GM19238 (cell line): ENCODE measurements around the gene CSF1.
"Not testable (repeated sequence)": the region's sequence is repeated elsewhere in the genome, so short reads cannot be mapped to it uniquely, and the experiment has no call there.

Source experiments
- DNase-seq: peaks from one replicate; pipeline ENCODE4 v3.0.0; 2011; ENCODE audit warnings: low spot score; ENCODE audit not compliant: insufficient read length

The CSF1 gene, protein sequence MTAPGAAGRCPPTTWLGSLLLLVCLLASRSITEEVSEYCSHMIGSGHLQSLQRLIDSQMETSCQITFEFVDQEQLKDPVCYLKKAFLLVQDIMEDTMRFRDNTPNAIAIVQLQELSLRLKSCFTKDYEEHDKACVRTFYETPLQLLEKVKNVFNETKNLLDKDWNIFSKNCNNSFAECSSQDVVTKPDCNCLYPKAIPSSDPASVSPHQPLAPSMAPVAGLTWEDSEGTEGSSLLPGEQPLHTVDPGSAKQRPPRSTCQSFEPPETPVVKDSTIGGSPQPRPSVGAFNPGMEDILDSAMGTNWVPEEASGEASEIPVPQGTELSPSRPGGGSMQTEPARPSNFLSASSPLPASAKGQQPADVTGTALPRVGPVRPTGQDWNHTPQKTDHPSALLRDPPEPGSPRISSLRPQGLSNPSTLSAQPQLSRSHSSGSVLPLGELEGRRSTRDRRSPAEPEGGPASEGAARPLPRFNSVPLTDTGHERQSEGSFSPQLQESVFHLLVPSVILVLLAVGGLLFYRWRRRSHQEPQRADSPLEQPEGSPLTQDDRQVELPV

GRCh38 chr1:109910123-109910962 is at the start of gene CSF1:
TSS of gene CSF1 (plus strand) at chr1:109910849. CDS start at chr1:109911024, 175 bp downstream.
- DNase-seq: peak; percentile 64

DNA sequence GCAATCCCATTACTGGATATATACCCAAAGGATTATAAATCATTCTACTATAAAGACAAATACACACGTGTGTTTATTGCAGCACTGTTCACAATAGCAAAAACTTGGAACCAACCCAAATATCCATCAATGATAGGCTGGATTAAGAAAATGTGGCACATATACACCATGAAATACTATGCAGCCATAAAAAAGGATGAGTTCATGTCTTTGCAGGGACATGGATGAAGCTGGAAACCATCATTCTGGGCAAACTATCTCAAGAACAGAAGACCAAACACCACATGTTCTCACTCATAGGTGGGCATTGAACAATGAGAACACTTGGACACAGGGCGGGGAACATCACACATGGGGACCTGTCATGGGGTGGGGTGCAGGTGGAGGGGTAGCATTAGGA is 49.0 kb upstream of the CSF1 start:
- not testable (repeated sequence) for DNase-seq

DNA sequence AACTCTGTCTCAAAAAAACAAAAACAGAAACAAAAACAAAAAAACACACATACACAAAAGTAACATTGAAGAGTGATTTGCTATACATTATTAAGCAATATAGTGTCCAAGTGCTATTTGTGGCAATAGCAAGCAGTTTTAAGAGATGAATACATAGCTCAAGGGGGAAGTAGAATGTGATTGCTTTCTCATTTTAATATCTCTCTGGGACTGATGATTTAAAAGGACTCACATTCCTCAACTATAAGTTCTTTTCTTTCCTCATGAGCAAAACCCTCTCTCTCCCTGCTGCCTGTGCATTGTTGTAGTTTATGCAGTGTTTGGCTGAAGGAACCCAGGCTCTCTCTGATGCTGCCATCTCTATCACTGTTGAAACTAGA is 47.0 kb upstream of the CSF1 start:
- DNase-seq: no peak

GRCh38 chr1:109864047-109864822 is 46.4 kb upstream of the CSF1 start:
- no peak for DNase-seq

DNA sequence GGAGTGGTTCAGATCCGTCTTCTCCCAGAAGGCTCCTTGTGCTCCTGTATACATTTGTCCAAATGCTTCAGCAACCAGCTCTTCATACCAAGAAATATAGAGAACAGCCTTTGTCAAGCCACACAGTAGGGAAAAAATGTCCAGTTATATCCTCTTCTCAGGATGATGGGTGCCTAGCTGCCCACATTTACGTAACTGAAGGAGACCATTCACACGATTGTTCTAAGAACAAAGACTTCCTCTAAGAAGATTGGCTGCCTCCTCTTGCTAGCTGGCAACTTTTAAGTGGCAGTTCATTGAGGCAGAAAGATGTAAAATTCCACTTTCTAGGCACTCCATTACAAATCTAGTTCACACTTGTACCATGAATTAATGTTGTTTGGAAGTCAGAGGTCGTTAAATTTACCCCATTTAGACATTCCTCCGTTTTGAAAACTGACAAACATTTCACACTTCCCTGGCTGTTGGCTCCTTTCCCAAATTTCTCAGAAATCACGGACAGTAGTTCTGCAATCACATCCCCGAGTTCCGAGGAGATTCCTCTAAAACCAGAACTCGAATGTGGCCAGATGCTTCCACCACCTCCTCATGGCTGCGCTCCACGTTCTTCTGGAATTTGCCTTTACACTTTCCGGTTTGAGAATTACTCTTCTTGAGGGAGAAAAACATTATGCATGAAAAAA is 45.6 kb upstream of the CSF1 start:
- no peak for DNase-seq

DNA sequence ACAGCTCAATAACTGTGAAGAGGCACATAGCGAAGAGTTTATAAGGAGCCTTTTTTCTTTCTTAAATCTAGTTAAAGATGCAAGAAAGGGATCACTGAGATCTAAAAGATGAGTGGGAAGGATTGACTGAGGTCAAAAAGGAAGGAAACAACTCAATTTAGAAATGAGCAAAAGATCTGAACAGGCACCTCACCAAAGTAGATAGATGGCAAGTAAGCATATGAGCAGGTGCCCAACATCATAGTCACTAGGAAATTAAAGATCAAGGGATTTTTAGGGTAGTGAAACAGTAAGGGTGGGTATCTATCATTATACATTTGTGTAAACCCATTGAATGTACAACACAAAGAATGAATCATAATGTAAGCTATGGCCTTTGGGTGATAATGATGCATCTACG is 44.6 kb upstream of the CSF1 start:
- no peak for DNase-seq

- no peak for DNase-seq
Observed at GRCh38 chr1:109873278-109874175, 37.1 kb upstream of the CSF1 start.

- no peak for DNase-seq
Observed at GRCh38 chr1:109874445-109874844, 36.2 kb upstream of the CSF1 start.

- DNase-seq: no peak
Observed at GRCh38 chr1:109875874-109876273, 34.8 kb upstream of the CSF1 start.

- no peak for DNase-seq
Observed at GRCh38 chr1:109876617-109877316, 33.9 kb upstream of the CSF1 start.

DNA sequence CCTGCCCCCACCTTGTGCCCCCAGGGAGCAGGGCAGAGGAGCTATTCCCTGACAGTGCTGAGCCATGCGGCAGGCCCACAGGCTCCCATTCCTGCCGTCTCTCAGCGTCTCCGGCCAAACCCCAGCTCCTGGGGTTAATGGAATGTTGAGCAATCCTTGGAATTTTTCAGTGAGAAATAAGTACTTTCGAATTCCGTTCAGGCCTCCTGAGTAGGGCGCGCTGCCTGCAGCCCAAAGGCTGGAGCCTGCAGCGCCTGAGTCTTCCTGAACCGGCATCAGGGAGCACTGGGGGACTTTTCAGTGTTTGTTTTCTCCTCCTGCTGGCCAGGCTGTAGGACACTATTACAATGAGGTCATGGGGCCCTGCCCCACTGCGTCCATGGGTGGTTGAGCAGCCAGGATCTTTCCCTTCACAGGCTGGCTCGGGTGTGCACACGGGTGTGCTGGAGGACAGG is 33.3 kb upstream of the CSF1 start:
- no peak for DNase-seq

DNA sequence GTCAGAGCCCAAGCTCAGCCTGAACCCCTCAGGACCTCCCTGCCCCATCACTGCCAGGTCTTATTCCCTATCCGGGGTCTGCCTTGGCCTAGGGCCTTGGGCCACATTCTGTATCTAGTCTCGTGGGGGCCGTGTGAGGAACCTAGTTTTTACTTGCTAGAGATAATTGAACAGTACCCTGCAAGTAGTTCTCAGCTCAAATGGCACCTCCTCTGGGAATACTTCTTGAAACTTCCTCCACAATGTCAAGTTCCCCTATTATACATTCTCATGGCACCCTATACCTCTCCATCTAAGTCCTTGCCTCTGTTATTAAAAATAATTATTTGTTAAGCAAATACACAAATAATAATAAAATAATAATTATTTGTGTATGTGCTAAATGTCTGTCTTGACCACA is 32.9 kb upstream of the CSF1 start:
- DNase-seq: no peak

DNA sequence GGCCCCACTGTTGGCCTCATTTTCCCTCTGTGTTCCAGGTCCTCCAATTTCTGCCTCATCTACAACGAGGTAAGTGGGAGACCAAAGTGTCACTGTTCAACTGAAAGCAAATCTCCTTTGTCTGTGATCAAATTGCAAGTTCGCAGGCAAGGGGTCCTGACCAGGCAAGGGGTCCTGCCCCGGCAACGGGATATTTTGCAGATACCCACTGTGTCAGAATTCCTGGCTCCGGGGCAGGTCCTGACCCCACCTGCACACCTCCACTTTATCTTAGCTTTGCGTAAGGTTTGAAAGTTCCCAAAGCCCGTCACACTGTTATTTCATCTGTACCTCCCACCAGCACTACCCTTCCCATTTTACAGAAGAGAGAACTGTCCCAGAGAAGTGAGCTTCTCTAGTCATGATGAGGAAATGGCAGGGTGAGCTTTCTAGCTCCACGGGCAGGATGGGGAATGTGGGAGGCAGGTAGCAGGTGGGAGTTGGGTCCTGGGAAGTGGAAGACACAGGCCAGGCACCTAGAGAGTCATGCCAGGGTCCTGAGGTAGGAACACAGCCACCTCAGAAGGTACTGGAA is 32.0 kb upstream of the CSF1 start:
- no peak for DNase-seq

DNA sequence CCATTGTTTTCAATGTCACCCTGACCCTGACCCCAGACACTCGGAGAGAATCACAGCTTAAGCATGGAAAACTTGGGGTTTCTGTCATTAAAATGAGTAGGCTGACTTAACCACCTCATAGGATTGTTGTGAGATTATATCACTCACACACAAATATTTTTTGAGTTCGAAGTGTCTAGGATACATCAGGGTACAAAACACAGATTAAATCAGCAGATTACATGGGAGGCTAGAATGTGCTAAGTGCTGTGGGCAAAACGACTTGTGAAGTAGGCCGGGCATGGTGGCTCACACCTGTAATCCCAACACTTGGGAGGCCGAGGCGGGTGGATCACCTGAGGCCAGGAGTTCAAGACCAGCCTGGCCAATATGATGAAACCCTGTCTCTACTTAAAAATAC is 31.3 kb upstream of the CSF1 start:
- DNase-seq: not testable (repeated sequence)

GRCh38 chr1:109879881-109880525 is 30.6 kb upstream of the CSF1 start:
- DNase-seq: no peak

GRCh38 chr1:109880971-109881894 is 29.4 kb upstream of the CSF1 start:
- no peak for DNase-seq

GRCh38 chr1:109881906-109882287 is 28.8 kb upstream of the CSF1 start:
- DNase-seq: no peak
